Activated naive CD8-positive, alpha-beta T cell treated with anti-CD3 and anti-CD28 coated beads, Interleukin-2, amount 10 ng/mL, durations not matched to agents 7 days and 5 days (primary cell): ENCODE measurements around the gene PRKD1. TPM values are rescaled to one million over a fixed set of nuclear protein-coding genes. Genes with fewer than 3 reads are reported as not detected.
"Not testable (repeated sequence)": the region's sequence is repeated elsewhere in the genome, so short reads cannot be mapped to it uniquely, and the experiment has no call there.

Experiments
- ATAC-seq: fragments of 150-1000 bp; cut with Tn5 transposase; one replicate; pipeline ENCODE4 v1.10.0; 2021; ENCODE audit warnings: low read depth, moderate library complexity
- POLR2A ChIA-PET: fragments of 350-600 bp; sonication (Branson Sonifier 250); formaldehyde crosslinking; loops from one replicate; lab custom pipeline; 2021; ENCODE audit warnings: antibody characterized with exemption; lab: Charles Lee
- DNase-seq: peaks from one replicate; pipeline ENCODE4 v3.0.0; 2021
- H3K27ac Mint-ChIP-seq: one replicate; pipeline ENCODE4 v1.8.0; 2022; ENCODE audit warnings: mild to moderate bottlenecking, mixed read lengths
- H3K27me3 Mint-ChIP-seq: one replicate; pipeline ENCODE4 v1.8.0; 2022; ENCODE audit warnings: mild to moderate bottlenecking, moderate library complexity, mixed read lengths
- H3K36me3 Mint-ChIP-seq: one replicate; pipeline ENCODE4 v1.8.0; 2021; ENCODE audit warnings: mild to moderate bottlenecking, mixed read lengths
- H3K4me1 Mint-ChIP-seq: one replicate; pipeline ENCODE4 v1.8.0; 2021; ENCODE audit warnings: mixed read lengths
- H3K4me3 Mint-ChIP-seq: one replicate; pipeline ENCODE4 v1.8.0; 2022; ENCODE audit warnings: mild to moderate bottlenecking, moderate library complexity, mixed read lengths
- H3K9me3 Mint-ChIP-seq: one replicate; pipeline ENCODE4 v1.8.0; 2021; ENCODE audit warnings: mixed read lengths
- total RNA-seq, 2 experiments: library from RNA; stranded (reverse); gene quantifications; one replicate each; pipeline ENCODE4 v1.2.3, GENCODE V29; 2021

The PRKD1 gene
- total RNA-seq, 2 experiments from 2014 or later, result not detected

DNA sequence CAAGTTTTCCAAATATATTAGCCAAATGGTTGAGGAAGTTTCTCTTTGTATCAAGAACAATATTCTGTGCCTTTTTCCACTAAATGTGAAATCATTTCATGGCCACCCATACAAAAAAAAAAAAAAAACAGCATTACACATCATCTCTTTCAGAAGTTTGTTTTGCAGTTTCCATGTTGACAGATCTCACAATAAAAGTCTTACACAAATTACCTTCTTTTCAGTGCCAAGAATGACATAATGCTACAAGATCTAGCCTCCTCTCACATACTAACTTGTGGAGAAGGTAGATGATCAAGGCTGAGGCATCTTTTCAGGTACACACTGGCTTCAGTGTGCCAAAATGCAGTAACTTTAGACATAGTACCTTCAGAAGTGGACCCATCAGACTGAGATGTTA is 35.3 kb downstream of the PRKD1 start:
- H3K9me3 Mint-ChIP-seq, result peaks cover 3% of the 10 kb centered on the region
- no peak overlapping the region for H3K27ac Mint-ChIP-seq
- POLR2A ChIA-PET, result no interaction called here
- ATAC-seq (no peak), DNase-seq (no peak)
- no peaks in the 10 kb centered on the region for H3K4me1 Mint-ChIP-seq
- H3K27me3 Mint-ChIP-seq, result no peaks in the 10 kb centered on the region
- H3K4me3 Mint-ChIP-seq, result no peak overlapping the region
- H3K36me3 Mint-ChIP-seq, result no peaks in the 10 kb centered on the region

GRCh38 chr14:29885988-29886387 is 41.7 kb downstream of the PRKD1 start:
- Mint-ChIP-seq H3K36me3 (no peaks in the 10 kb centered on the region), H3K4me1 (no peaks in the 10 kb centered on the region), H3K4me3 (no peak overlapping the region), H3K9me3 (peaks cover 4% of the 10 kb centered on the region), H3K27ac (no peak overlapping the region), H3K27me3 (no peaks in the 10 kb centered on the region)
- DNase-seq, result no peak
- no peak for ATAC-seq
- POLR2A ChIA-PET, result no interaction called here

DNA sequence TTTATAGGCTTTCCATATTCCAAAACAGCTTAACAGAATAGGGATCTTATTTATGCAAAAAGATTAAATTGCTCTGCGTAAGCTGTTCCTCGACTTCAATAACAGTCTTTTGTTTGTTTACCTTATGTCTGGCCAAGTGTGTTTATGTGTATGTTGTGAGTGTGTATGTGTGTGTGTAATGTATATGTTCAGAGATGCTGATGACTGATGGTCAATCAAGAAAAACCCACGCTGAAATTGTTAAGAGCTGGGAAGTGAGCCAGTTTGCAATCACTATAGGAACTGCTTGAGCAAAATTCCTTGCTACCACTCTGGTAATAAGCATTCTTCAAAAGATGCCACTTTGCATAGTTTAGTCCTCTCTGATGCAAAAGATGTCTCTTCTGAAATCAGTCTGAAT is 59.6 kb downstream of the PRKD1 start:
- no peaks in the 10 kb centered on the region for H3K4me1 Mint-ChIP-seq
- H3K27ac Mint-ChIP-seq, result no peak overlapping the region
- H3K4me3 Mint-ChIP-seq, result no peak overlapping the region
- no peak for DNase-seq
- POLR2A ChIA-PET, result no interaction called here
- peaks cover 1% of the 10 kb centered on the region for H3K9me3 Mint-ChIP-seq
- H3K36me3 Mint-ChIP-seq, result no peaks in the 10 kb centered on the region
- ATAC-seq, result no peak
- H3K27me3 Mint-ChIP-seq, result no peaks in the 10 kb centered on the region

DNA sequence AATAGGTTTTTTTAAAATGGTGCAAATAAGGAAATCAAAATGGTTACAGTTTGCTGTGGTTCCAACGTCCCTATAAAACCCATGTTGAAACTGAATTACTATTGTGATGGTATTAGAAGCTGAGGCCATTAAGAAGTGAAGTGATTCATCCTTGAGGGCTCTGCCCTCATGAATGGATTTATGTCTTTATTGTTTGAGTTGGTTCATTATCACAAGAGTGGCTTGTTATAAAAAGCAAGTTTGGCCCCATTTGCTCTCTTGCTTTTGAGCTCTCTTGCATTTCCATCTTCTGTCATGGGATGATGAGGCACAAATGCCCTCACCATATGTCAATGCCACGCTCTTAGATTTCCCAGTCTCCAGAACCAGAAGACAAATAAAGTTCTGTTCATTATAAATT is 62.3 kb downstream of the PRKD1 start:
- ATAC-seq (no peak), DNase-seq (no peak)
- POLR2A ChIA-PET, result no interaction called here
- Mint-ChIP-seq H3K27ac (no peak overlapping the region), H3K4me3 (no peak overlapping the region), H3K27me3 (no peaks in the 10 kb centered on the region), H3K36me3 (no peaks in the 10 kb centered on the region), H3K4me1 (no peaks in the 10 kb centered on the region), H3K9me3 (peaks cover 1% of the 10 kb centered on the region)

DNA sequence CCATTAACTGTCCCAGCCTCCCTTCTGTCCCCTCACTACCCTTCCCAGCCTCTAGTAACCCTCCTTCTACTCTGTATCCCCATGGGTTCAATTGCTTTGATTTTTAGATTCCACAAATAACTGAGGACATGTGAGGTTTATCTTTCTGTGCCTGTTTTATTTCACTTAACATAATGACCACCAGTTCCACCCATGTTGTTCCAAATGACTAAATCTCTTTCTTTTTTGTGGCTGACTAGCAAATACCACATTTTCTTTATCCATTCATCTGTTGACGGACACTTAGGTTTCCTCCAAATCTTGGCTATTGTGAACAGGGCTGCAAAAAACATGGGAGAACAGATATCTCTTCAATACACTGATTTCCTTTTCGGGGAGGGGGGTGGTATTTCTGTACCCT is 65.7 kb downstream of the PRKD1 start:
- no peak for ATAC-seq
- POLR2A ChIA-PET, result no interaction called here
- H3K9me3 Mint-ChIP-seq, result peaks cover 6% of the 10 kb centered on the region

GRCh38 chr14:29858299-29858698 is 69.3 kb downstream of the PRKD1 start:
- Mint-ChIP-seq H3K4me1 (no peaks in the 10 kb centered on the region), H3K27ac (no peak overlapping the region), H3K36me3 (no peaks in the 10 kb centered on the region), H3K4me3 (no peak overlapping the region), H3K9me3 (peaks cover 9% of the 10 kb centered on the region), H3K27me3 (no peaks in the 10 kb centered on the region)
- DNase-seq, result no peak
- ATAC-seq, result no peak
- POLR2A ChIA-PET, result no interaction called here

More for the DNA sequence above, 65.7 kb downstream of the PRKD1 start:
- H3K4me1 Mint-ChIP-seq, result no peaks in the 10 kb centered on the region
- no peak overlapping the region for H3K4me3 Mint-ChIP-seq
- no peak for DNase-seq
- no peak overlapping the region for H3K27ac Mint-ChIP-seq
- H3K36me3 Mint-ChIP-seq, result no peaks in the 10 kb centered on the region
- H3K27me3 Mint-ChIP-seq, result no peaks in the 10 kb centered on the region

- no peak overlapping the region for H3K4me3 Mint-ChIP-seq
- POLR2A ChIA-PET, result no interaction called here
- no peak for DNase-seq
- H3K27me3 Mint-ChIP-seq, result no peaks in the 10 kb centered on the region
- H3K9me3 Mint-ChIP-seq, result peaks cover 9% of the 10 kb centered on the region
- H3K36me3 Mint-ChIP-seq, result no peaks in the 10 kb centered on the region
- ATAC-seq, result no peak
- H3K27ac Mint-ChIP-seq, result no peak overlapping the region
- no peaks in the 10 kb centered on the region for H3K4me1 Mint-ChIP-seq
Observed at GRCh38 chr14:29857551-29857950, 70.1 kb downstream of the PRKD1 start.

GRCh38 chr14:29856516-29856915 is 71.1 kb downstream of the PRKD1 start:
- peaks cover 10% of the 10 kb centered on the region for H3K9me3 Mint-ChIP-seq
- ATAC-seq (no peak), DNase-seq (no peak)
- POLR2A ChIA-PET, result no interaction called here
- no peaks in the 10 kb centered on the region for H3K36me3 Mint-ChIP-seq
- no peaks in the 10 kb centered on the region for H3K4me1 Mint-ChIP-seq
- H3K4me3 Mint-ChIP-seq, result no peak overlapping the region
- H3K27me3 Mint-ChIP-seq, result no peaks in the 10 kb centered on the region
- no peak overlapping the region for H3K27ac Mint-ChIP-seq

DNA sequence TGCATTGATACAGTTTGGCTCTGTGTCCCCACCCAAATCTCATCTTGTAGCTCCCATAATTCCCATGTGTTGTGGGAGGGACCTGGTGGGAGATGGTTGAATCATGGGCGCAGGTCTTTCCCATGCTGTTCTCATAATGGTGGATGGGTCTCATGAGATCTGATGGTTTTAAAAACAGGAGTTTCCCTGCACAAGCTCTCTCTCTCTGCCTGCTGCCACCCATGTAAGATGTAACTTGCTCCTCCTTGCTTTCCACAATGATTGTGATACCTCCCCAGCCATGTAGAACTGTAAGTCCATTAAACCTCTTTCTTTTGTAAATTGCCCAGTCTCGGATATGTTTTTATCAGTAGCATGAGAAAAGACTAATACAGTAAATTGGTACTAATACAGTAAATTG is 74.0 kb downstream of the PRKD1 start:
- DNase-seq, ATAC-seq, H3K27me3 Mint-ChIP-seq: not testable (repeated sequence)

DNA sequence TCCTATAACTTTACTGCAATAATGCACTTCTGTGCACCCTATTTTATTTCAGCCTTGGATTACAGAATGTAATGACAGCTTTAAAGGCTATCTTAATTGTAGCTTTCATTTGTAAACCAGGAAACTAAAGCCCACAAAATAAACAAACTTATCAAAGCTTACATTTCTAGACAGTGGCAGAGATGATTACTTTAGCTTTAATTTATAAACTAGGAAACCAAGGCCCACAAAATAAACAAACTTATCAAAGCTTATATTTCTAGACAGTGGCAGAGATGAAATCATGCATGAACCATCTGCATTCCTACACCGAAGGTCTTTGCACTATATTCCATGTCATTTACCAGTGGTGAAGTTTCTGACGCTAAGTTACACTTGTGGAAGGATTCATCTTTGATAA is 74.4 kb downstream of the PRKD1 start:
- H3K4me1 Mint-ChIP-seq, result no peaks in the 10 kb centered on the region
- no peak for DNase-seq
- no peak overlapping the region for H3K4me3 Mint-ChIP-seq
- H3K27ac Mint-ChIP-seq, result no peak overlapping the region
- peaks cover 16% of the 10 kb centered on the region for H3K9me3 Mint-ChIP-seq
- H3K27me3 Mint-ChIP-seq, result no peaks in the 10 kb centered on the region
- no peaks in the 10 kb centered on the region for H3K36me3 Mint-ChIP-seq
- POLR2A ChIA-PET, result no interaction called here
- ATAC-seq, result no peak

More for the DNA sequence above, 74.0 kb downstream of the PRKD1 start:
- H3K4me3 Mint-ChIP-seq, H3K4me1 Mint-ChIP-seq, H3K27ac Mint-ChIP-seq, H3K36me3 Mint-ChIP-seq, POLR2A ChIA-PET: not testable (repeated sequence)
- peaks cover 15% of the 10 kb centered on the region for H3K9me3 Mint-ChIP-seq

DNA sequence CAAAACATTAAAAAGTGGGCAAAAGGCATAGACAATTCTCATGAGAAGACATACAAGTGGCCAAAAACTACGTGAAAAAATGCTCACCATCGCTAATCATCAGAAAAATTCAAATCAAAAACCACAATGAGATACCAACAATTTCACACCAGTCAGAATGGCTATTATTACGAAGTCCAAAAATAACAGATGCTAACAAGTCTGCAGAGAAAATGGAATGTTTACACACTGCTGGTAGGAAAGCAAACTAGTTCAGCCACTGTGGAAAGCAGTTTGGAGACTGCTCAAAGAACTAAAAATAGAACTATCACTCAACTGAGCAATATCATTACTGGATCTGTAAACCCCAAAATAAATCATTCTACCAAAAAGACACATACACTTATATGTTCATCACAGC is 76.2 kb downstream of the PRKD1 start:
- Mint-ChIP-seq H3K27me3 (no peaks in the 10 kb centered on the region), H3K36me3 (no peaks in the 10 kb centered on the region), H3K4me1 (no peaks in the 10 kb centered on the region), H3K27ac (no peak overlapping the region), H3K4me3 (no peak overlapping the region), H3K9me3 (peaks cover 11% of the 10 kb centered on the region)
- POLR2A ChIA-PET, result no interaction called here
- ATAC-seq (no peak), DNase-seq (no peak)

DNA sequence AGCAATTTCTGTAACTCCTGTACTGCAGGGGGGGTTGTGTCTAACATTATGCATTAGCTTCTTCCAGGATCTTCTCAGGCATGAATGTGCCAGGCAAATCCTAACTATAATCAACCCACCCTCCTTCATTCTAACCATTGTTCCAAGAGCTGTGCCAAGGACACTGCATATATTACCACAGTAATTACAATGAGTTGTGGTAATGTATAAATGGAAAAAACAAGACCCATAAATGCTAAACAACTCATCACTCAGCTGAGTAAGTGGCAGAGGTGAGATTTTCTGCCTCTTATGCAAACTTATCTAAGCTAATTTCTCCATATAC is 80.6 kb downstream of the PRKD1 start:
- H3K36me3 Mint-ChIP-seq, result no peaks in the 10 kb centered on the region
- no peak overlapping the region for H3K4me3 Mint-ChIP-seq
- POLR2A ChIA-PET, result no interaction called here
- ATAC-seq (no peak), DNase-seq (no peak)
- H3K9me3 Mint-ChIP-seq, result peaks cover 10% of the 10 kb centered on the region
- no peaks in the 10 kb centered on the region for H3K27me3 Mint-ChIP-seq
- no peaks in the 10 kb centered on the region for H3K4me1 Mint-ChIP-seq
- H3K27ac Mint-ChIP-seq, result no peak overlapping the region

DNA sequence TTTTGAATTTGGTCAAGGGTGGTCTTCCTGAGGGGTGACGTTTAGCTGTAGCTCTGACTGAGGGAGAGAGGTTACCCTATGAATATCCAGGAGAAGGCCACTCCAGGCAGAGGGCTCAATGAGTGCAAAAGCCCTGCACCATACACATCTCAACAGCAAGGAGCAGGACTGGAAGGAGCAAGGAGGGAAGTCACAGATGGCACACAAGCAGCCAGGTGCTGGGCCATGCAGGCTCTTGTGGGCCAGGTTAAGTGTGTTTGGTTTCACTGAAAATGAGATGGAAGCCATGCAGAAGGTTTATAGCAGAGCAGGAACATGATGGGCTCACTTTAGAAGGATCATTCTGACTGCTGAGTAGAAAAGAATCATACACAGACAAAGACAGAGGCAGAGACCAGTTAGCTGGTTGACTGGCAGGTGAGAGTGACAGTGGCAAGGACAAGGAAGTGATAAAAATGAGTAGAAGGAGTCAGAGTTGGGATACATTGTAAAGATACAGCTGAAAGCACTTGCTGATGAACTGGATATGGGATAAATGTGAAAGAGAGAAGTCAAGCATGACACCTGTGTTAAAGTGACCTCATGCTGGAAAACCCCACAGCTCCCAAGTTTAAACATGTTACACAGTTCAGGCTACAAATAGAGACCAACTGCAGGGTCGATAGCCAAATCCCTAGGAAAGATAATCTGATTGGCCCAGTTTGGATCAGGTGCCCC is 81.2 kb downstream of the PRKD1 start:
- DNase-seq, result no peak
- ATAC-seq, result no peak
- Mint-ChIP-seq H3K27ac (no peak overlapping the region), H3K36me3 (no peaks in the 10 kb centered on the region), H3K27me3 (no peaks in the 10 kb centered on the region), H3K4me1 (no peaks in the 10 kb centered on the region), H3K4me3 (no peak overlapping the region), H3K9me3 (peaks cover 9% of the 10 kb centered on the region)
- POLR2A ChIA-PET, result no interaction called here

DNA sequence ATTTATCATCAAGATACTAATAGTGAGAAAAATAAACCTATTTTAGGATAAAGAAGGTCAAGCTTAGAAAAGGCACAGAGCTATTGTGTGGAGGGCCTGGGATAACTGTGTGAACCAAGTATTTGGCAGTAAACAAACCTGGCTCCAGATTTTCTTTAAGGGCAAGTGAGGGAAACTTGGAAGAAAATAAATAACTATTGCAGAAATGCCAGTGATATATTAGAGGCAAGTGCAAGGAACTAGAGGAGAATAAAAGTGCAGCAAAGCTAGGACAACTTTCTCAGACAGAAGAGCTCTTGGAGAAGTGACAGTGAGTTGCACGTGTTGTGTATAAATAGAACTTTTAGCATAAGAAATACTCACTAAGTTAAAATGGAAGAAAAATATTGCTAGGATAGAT is 83.7 kb downstream of the PRKD1 start:
- ATAC-seq (no peak), DNase-seq (no peak)
- Mint-ChIP-seq H3K27ac (no peak overlapping the region), H3K36me3 (no peaks in the 10 kb centered on the region), H3K4me1 (no peaks in the 10 kb centered on the region), H3K9me3 (peaks cover 17% of the 10 kb centered on the region), H3K27me3 (no peaks in the 10 kb centered on the region), H3K4me3 (no peak overlapping the region)
- POLR2A ChIA-PET, result no interaction called here

- Mint-ChIP-seq H3K4me3 (no peak overlapping the region), H3K27ac (no peak overlapping the region), H3K27me3 (no peaks in the 10 kb centered on the region), H3K4me1 (no peaks in the 10 kb centered on the region), H3K9me3 (peaks cover 13% of the 10 kb centered on the region), H3K36me3 (no peaks in the 10 kb centered on the region)
- POLR2A ChIA-PET, result no interaction called here
- ATAC-seq (no peak), DNase-seq (no peak)
Observed at GRCh38 chr14:29842228-29842627, 85.4 kb downstream of the PRKD1 start.
